Lung (tissue), 12 donors: ENCODE data around the gene OR2A25. TPM values are rescaled to one million over a fixed set of nuclear protein-coding genes. Genes with fewer than 3 reads are reported as not detected.

ENCODE experiments used
- ATAC-seq: fragments of 200-7000 bp; cut with Tn5 transposase; one replicate; pipeline ENCODE4 v1.9.1; 2020; ENCODE audit warnings: moderate number of reproducible peaks; ENCODE audit not compliant: insufficient read depth, low FRiP score
- DNase-seq, 3 donors: peaks; one replicate each; pipeline ENCODE4 v3.0.0-alpha.2; 2013 to 2017
- H3K27ac ChIP-seq, 2 donors: one replicate each; pipeline ENCODE4 v1.5.1; 2013; ENCODE audit warnings: mild to moderate bottlenecking in 2 of 2, moderate library complexity in 2 of 2, control low read depth in 1 of 2, inconsistent platforms in 1 of 2, low read depth in 1 of 2, low read length in 1 of 2
- H3K27me3 ChIP-seq, 3 donors: one replicate each; pipeline ENCODE4 v1.5.1; 2013; ENCODE audit warnings: low read length in 2 of 3; ENCODE audit not compliant: control insufficient read depth in 3 of 3, insufficient read depth in 3 of 3
- H3K36me3 ChIP-seq, 4 donors: one replicate each; pipeline ENCODE4 v1.5.1; 2013; ENCODE audit warnings: low read length in 4 of 4, mild to moderate bottlenecking in 1 of 4, moderate library complexity in 1 of 4; ENCODE audit not compliant: control insufficient read depth in 4 of 4, insufficient read depth in 4 of 4
- H3K4me1 ChIP-seq, 5 donors: one replicate each; pipeline ENCODE4 v1.5.1; 2013; ENCODE audit warnings: low read length in 5 of 5, mild to moderate bottlenecking in 2 of 5, moderate library complexity in 1 of 5; ENCODE audit not compliant: control insufficient read depth in 5 of 5, insufficient read depth in 5 of 5
- H3K4me3 ChIP-seq: one replicate; pipeline ENCODE4 v1.5.1; 2013; ENCODE audit warnings: mild to moderate bottlenecking, control low read depth, moderate library complexity
- H3K9ac ChIP-seq, 2 donors: one replicate each; pipeline ENCODE4 v1.5.1; 2013; ENCODE audit warnings: low read length in 2 of 2, control low read depth in 1 of 2; ENCODE audit not compliant: insufficient read depth in 1 of 2
- H3K9me3 ChIP-seq, 4 donors: one replicate each; pipeline ENCODE4 v1.5.1; 2013; ENCODE audit warnings: low read length in 3 of 4, mild to moderate bottlenecking in 1 of 4, moderate library complexity in 1 of 4; ENCODE audit not compliant: control insufficient read depth in 4 of 4, insufficient read depth in 3 of 4
- WGBS, 2 donors: extraction: QIAGEN DNeasy Blood & Tissue Kit; methylation state at CpG; one replicate each; pipeline ENCODE4 v1.1.7; 2013; 5-methylcytosine and 5-hydroxymethylcytosine counted together
- polyA plus RNA-seq, 2 donors: library from polyadenylated mRNA; stranded (reverse); fragments of 200-250 nt; gene quantifications; one replicate each; pipeline ENCODE4 v1.2.1, GENCODE V29; 2013
- total RNA-seq, 2 donors: library from RNA; depleted of rRNA in 1 of 2; stranded (reverse); fragments of >200 nt in 1 of 2; gene quantifications; one replicate each; pipeline ENCODE4 v1.2.1, GENCODE V29; 2014 to 2021
- TF ChIP-seq, protein P1 (sequence below): IDR thresholded peaks from 2 replicates; pipeline ENCODE4 v1.5.1; 2012; ENCODE audit warnings: mild to moderate bottlenecking; ENCODE audit errors: control extremely low read depth, extremely low read depth
- donor health status: control.
- donor health status: control.
- donor health status: Bipolar disorder and iron deficiency.
- donor health status: healthy.
- donor health status: DM: yes; HTN: yes; CAD: no.

The OR2A25 gene
- total and polyA plus RNA-seq, 4 donors = not detected

DNA sequence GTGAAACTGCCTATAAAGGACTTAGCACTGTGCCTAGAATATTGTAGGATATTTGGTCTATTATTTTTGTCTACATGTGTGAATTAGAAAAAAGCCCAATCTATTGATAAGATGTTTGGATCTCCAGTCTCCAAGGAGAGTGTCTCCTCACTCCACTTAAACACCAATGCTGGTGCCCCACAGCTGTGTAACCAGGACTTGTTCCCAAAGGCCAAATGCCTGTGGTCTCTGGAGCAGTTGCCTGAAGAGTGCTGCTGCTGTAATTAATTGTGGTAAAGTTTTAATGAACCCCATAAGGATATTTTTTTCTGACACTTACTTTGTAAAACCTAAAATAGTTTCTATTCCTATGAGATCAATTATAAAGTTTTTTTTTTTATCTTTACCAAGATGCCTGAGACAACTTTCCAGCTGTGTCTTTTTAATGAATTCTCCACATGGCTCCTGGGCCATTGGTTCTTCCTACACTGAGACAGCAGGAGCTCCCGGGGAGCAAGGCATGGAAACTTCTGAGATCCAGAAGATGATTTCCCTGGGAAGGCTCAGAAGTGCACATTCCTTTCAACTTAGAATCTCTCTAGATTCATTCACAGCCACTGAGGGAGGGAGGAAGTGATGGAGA lies 32.1 kb upstream of the OR2A25 start:
- DNase-seq (peak; percentile 58 to 88 (median 88)), ATAC-seq (no peak)
- TF ChIP-seq, protein P1, sequence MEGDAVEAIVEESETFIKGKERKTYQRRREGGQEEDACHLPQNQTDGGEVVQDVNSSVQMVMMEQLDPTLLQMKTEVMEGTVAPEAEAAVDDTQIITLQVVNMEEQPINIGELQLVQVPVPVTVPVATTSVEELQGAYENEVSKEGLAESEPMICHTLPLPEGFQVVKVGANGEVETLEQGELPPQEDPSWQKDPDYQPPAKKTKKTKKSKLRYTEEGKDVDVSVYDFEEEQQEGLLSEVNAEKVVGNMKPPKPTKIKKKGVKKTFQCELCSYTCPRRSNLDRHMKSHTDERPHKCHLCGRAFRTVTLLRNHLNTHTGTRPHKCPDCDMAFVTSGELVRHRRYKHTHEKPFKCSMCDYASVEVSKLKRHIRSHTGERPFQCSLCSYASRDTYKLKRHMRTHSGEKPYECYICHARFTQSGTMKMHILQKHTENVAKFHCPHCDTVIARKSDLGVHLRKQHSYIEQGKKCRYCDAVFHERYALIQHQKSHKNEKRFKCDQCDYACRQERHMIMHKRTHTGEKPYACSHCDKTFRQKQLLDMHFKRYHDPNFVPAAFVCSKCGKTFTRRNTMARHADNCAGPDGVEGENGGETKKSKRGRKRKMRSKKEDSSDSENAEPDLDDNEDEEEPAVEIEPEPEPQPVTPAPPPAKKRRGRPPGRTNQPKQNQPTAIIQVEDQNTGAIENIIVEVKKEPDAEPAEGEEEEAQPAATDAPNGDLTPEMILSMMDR = no peak
- Histone ChIP-seq H3K4me3 (no peak overlapping the region), H3K4me1 (peaks cover 0 to 35% (median 0%) of the 10 kb centered on the region in 5 donors), H3K27me3 (no peaks in the 10 kb centered on the region), H3K27ac (peak overlapping the region in 1 of 2 donors; percentile 5), H3K9me3 (no peaks in the 10 kb centered on the region), H3K9ac (no peak overlapping the region), H3K36me3 (no peaks in the 10 kb centered on the region)
- 73 to 81% methylated on average over 1 of the region's 1 CpG for WGBS, 2 donors

DNA sequence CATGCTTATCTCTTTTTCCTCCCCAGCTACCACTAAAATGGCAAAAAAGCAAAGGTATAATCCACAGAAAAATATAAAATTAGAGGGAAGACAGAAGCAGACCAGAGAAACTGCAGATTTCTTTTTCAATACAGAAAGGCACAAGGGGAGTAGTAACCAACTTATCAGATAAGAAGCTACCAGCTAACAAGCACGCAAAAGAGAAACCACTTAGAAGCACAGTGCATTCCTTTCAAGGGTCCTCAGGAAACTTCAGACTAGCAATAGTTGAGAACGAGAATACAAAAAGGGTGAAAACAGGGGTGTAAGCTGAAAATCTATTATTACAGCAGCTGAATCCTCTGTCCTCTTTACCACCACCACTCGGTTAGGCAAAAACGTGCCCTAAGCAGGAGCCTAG lies 30.7 kb upstream of the OR2A25 start:
- H3K4me1 ChIP-seq = peaks cover 0 to 21% (median 0%) of the 10 kb centered on the region in 5 donors
- no peaks in the 10 kb centered on the region for H3K9me3 ChIP-seq
- 57 to 60% methylated on average over 4 of the region's 4 CpGs for WGBS, 2 donors

DNA sequence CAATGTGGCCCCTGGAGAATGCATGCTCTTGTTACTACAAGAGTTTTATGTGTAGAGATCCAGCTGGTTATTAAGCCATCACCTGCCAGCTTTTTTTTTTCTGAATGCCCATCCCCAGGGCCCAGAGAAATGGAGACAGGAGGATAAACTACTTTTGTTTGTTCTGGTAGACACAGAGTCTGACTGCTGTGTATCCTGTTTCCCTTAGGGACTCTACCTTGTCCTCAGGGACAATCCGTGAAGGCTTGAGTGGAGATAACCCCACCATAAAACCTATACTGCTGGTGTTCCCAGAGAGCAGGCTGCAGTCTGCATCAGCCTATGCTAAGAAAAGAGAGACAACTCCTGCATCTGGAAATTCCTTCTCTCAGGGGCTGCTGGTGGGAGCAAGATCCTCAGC lies 21.0 kb upstream of the OR2A25 start, which contains the start of gene OR2A5:
Gene OR2A5, plus strand, starts transcription at position 301 of the 400 bp plus-strand sequence. CDS start 1,454 bp downstream, outside the sequence.
- Histone ChIP-seq H3K9me3 (no peaks in the 10 kb centered on the region), H3K9ac (no peak within 1 kb of the TSS), H3K4me3 (no peak within 1 kb of the TSS), H3K36me3 (no peaks in the 10 kb centered on the region), H3K4me1 (no peaks in the 10 kb centered on the region), H3K27ac (no peak within 1 kb of the TSS), H3K27me3 (peaks cover 0 to 20% (median 0%) of the 10 kb centered on the region in 3 donors)
- ATAC-seq (no peak), DNase-seq (no peak)
- TF ChIP-seq, protein P1 = no peak
- 68 to 78% methylated on average over 1 of the region's 1 CpG for WGBS, 2 donors

More for the DNA sequence above, 30.7 kb upstream of the OR2A25 start:
- H3K36me3 ChIP-seq = no peaks in the 10 kb centered on the region
- ATAC-seq (no peak), DNase-seq (no peak)
- no peak overlapping the region for H3K9ac ChIP-seq
- H3K4me3 ChIP-seq = no peak overlapping the region
- TF ChIP-seq, protein P1 = no peak
- H3K27me3 ChIP-seq = no peaks in the 10 kb centered on the region
- no peak overlapping the region for H3K27ac ChIP-seq
